ENCODE measurements around the gene TXNL4B.

DNA sequence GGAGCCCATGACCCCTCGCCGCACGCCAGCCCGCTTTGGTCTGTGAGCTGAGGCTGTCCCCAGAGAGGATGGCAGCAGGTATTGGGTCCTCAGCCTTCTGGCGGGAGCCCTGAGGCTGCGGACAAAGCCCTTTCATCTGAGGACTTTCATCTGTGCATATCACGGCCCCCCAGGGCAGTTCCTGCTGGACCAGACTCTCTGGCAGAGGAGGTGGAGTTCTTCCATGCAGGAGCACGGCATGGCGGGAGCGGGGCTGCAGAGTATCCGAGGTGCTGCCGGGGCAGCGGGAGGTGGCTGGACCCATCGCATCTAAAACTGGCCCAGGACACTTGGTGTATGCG is 19.0 kb upstream of the TXNL4B start:
- TF ChIP-seq POLR2AphosphoS5 (IDR thresholded peaks at IDR 0.05; ENCODE audit: low read depth, low read length) (no peak), TAF1 (IDR thresholded peaks at IDR 0.05; ENCODE audit: borderline replicate concordance, insufficient read depth, low read length) (no peak)
